ENCODE measurements around the gene RFTN1. TPM values are rescaled to one million over a fixed set of nuclear protein-coding genes. Genes with fewer than 3 reads are reported as not detected.

Gene RFTN1
- total and polyA plus RNA-seq, 2 experiments from 2014 or later: 3.3 to 7.2 TPM

GRCh38 chr3:16349986-16350596 is 163.4 kb downstream of the RFTN1 start:
- Mint-ChIP-seq H3K27ac (no peak overlapping the region), H3K4me1 (peaks cover 44% of the 10 kb centered on the region), H3K4me3 (no peak overlapping the region), H3K36me3 (ENCODE audit: low read depth) (peaks cover 23% of the 10 kb centered on the region), H3K27me3 (ENCODE audit: insufficient read depth, low read depth, poor library complexity) (peaks cover 4% of the 10 kb centered on the region), H3K9me3 (no peaks in the 10 kb centered on the region; the same call in 1 of the 3 replicates)
- Histone ChIP-seq H4K20me1 (replicated peaks; ENCODE audit: insufficient read depth) (no peaks in the 10 kb centered on the region), H3K9me2 (ENCODE audit: insufficient read depth) (peaks cover 7% of the 10 kb centered on the region), H3K4me1 (ENCODE audit: insufficient read depth) (peaks cover 30% of the 10 kb centered on the region), H3K27me3 (ENCODE audit: insufficient read depth) (no peaks in the 10 kb centered on the region), H3K79me2 (replicated peaks; ENCODE audit: insufficient read depth) (no peaks in the 10 kb centered on the region), H3K4me2 (no peak overlapping the region), H3K36me3 (ENCODE audit: insufficient read depth) (no peaks in the 10 kb centered on the region), H3K27ac (ENCODE audit: low read depth) (no peak overlapping the region), H2AFZ (no peak overlapping the region), H3F3A (replicated peaks; ENCODE audit: low read depth) (no peaks in the 10 kb centered on the region), H3K4me3 (no peak overlapping the region)
- ATAC-seq (no peak), DNase-seq (ENCODE audit: low spot score) (no peak)
- TF ChIP-seq EZH2phosphoT487 (IDR thresholded peaks at IDR 0.05; ENCODE audit: unreplicated experiment) (no peak), ZNF462 (CRISPR knock-in tag; IDR thresholded peaks at IDR 0.05) (no peak), ZNF114 (CRISPR knock-in tag; IDR thresholded peaks at IDR 0.05) (no peak), EZH2 (IDR thresholded peaks at IDR 0.05; ENCODE audit: low read depth, unreplicated experiment) (no peak), CTCF (conservative IDR thresholded peaks at IDR 0.05; ENCODE audit: low read depth in 2 of 2) (no peak), STAT1 (IDR thresholded peaks at IDR 0.05; ENCODE audit: unreplicated experiment) (no peak), CREB1 (CRISPR knock-in tag; IDR thresholded peaks at IDR 0.05; ENCODE audit: low read depth) (no peak), ETS1 (IDR thresholded peaks at IDR 0.05) (no peak), ZNF331 (CRISPR knock-in tag; IDR thresholded peaks at IDR 0.05; ENCODE audit: low read depth) (no peak), NANOG (IDR thresholded peaks at IDR 0.05; ENCODE audit: borderline replicate concordance) (no peak), JUNB (IDR thresholded peaks at IDR 0.05; ENCODE audit: unreplicated experiment) (no peak), POLR2AphosphoS5 (IDR thresholded peaks at IDR 0.05; ENCODE audit: low read depth) (no peak), REST (IDR thresholded peaks at IDR 0.05; ENCODE audit: unreplicated experiment) (no peak)

Measured in GM23338 (cell line).